Measurements from ENCODE around the gene IL20RB. TPM values are rescaled to one million over a fixed set of nuclear protein-coding genes. Genes with fewer than 3 reads are reported as not detected.

The IL20RB gene
- polyA plus RNA-seq, 3 donors: 0.16 to 1.2 TPM; not detected in 1

DNA sequence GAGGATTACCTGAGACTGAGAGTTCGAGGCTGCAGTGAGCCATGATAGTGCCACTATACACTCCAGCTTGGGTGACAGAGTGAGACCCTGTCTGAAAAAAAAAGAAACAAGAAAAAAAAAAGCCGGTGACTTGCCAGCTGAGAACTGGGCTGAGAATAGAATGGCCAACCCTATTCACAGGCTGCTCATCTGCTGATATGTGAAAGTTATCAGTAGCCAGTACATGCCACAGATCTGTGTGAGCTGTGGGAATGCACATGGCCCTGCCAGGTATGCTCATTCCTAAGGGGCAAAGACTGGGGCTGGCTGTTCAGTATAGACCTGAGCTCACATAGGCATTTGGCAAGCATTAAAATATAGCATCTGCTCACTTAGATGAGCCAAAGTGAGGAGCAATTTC, 30.9 kb downstream of the IL20RB start:
- no peak for DNase-seq
- no peaks in the 10 kb centered on the region for H3K4me1 ChIP-seq (ENCODE audit: control insufficient read depth in 1 of 2, insufficient read depth in 2 of 2, low read length in 2 of 2)
- no peak overlapping the region for H2AFZ ChIP-seq (ENCODE audit: insufficient read depth, low read depth, low read length, poor library complexity, severe bottlenecking)
- H3K79me2 ChIP-seq (ENCODE audit: insufficient read depth, low read length): no peaks in the 10 kb centered on the region
- no peaks in the 10 kb centered on the region for H3K9me3 ChIP-seq (replicated peaks in 1 of 2; ENCODE audit: control insufficient read depth in 1 of 2, insufficient read depth in 1 of 2, low read length in 2 of 2)
- peaks cover 0 to 4% (median 0%) of the 10 kb centered on the region in 7 donors for H3K9me3 Mint-ChIP-seq
- H3K27me3 ChIP-seq (ENCODE audit: control insufficient read depth in 2 of 2, insufficient read depth in 2 of 2, low read length in 2 of 2): no peaks in the 10 kb centered on the region
- H3K4me1 Mint-ChIP-seq: no peaks in the 10 kb centered on the region
- no peaks in the 10 kb centered on the region for H3K27me3 Mint-ChIP-seq (ENCODE audit: low read depth in 3 of 3)
- 95% methylated on average over 2 of the region's 2 CpGs for WGBS (ENCODE audit: insufficient coverage)
- H4K20me1 ChIP-seq (ENCODE audit: insufficient read depth, low read length): no peaks in the 10 kb centered on the region
- no peak overlapping the region for H3K4me3 Mint-ChIP-seq
- H3K4me2 ChIP-seq (replicated peaks; ENCODE audit: extremely low read depth, low read length, poor library complexity, severe bottlenecking): no peak overlapping the region
- TF ChIP-seq, protein P1, sequence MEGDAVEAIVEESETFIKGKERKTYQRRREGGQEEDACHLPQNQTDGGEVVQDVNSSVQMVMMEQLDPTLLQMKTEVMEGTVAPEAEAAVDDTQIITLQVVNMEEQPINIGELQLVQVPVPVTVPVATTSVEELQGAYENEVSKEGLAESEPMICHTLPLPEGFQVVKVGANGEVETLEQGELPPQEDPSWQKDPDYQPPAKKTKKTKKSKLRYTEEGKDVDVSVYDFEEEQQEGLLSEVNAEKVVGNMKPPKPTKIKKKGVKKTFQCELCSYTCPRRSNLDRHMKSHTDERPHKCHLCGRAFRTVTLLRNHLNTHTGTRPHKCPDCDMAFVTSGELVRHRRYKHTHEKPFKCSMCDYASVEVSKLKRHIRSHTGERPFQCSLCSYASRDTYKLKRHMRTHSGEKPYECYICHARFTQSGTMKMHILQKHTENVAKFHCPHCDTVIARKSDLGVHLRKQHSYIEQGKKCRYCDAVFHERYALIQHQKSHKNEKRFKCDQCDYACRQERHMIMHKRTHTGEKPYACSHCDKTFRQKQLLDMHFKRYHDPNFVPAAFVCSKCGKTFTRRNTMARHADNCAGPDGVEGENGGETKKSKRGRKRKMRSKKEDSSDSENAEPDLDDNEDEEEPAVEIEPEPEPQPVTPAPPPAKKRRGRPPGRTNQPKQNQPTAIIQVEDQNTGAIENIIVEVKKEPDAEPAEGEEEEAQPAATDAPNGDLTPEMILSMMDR (IDR thresholded peaks at IDR 0.05): no peak
- H3K36me3 Mint-ChIP-seq: no peaks in the 10 kb centered on the region
- H3K4me3 ChIP-seq (replicated peaks in 1 of 3; ENCODE audit: low read depth in 2 of 3, low read length in 3 of 3): no peak overlapping the region
- H3K36me3 ChIP-seq (replicated peaks in 1 of 2; ENCODE audit: control insufficient read depth in 1 of 2, insufficient read depth in 2 of 2, low read length in 2 of 2): no peaks in the 10 kb centered on the region
- no peak overlapping the region for H3K27ac Mint-ChIP-seq
- H3K27ac ChIP-seq (ENCODE audit: low read depth in 1 of 2, low read length in 2 of 2): no peak overlapping the region
- intact Hi-C loops (cut with micrococcal nuclease): no loop called here
- no peak overlapping the region for H3K9ac ChIP-seq (ENCODE audit: insufficient read depth, low read length, poor library complexity, severe bottlenecking)

DNA sequence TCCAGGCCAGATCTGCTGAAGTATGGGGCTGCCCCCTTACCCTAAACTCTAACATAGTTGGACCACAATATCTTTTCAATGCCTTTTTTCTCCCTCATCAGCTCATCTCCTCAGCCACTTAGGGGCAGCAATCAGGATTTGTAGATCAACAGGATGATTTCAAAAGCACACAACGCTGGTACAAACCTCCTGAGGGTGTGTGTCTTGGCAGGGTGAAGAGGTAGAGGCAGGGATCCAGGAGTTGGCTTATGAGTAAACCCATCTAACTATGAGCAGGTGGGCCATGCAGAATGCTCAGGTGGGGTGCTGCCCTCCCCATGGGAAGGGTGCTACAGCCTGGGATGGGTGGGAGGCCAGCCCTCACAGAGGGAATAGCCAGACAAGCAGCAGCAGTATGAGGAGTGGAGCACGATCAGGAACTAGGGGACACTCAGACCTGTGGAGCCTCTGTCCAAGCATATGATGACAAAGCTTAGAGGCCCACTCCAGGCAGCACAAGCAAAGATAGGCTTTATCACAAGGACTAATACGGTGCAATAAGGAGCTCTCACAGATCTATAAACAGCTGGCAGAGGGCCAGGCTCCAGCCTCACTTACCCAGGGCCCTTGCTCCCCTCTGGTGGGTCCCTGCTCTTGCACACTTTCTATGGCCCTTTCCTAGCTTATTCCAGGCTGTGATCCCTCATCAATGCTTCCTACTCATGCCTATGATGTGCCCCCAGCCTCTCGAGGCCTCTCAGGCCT, 32.2 kb downstream of the IL20RB start:
- H3K4me3 ChIP-seq (replicated peaks in 1 of 3; ENCODE audit: low read depth in 2 of 3, low read length in 3 of 3): no peak overlapping the region
- H3K27me3 ChIP-seq (ENCODE audit: control insufficient read depth in 2 of 2, insufficient read depth in 2 of 2, low read length in 2 of 2): no peaks in the 10 kb centered on the region
- Mint-ChIP-seq H3K36me3 (no peaks in the 10 kb centered on the region), H3K9me3 (peaks cover 0 to 2% (median 0%) of the 10 kb centered on the region in 7 donors), H3K27ac (no peak overlapping the region), H3K4me3 (no peak overlapping the region), H3K4me1 (peaks cover 11% of the 10 kb centered on the region), H3K27me3 (ENCODE audit: low read depth in 3 of 3) (no peaks in the 10 kb centered on the region)
- H3K27ac ChIP-seq (ENCODE audit: low read depth in 1 of 2, low read length in 2 of 2): no peak overlapping the region
- no peak overlapping the region for H2AFZ ChIP-seq (ENCODE audit: insufficient read depth, low read depth, low read length, poor library complexity, severe bottlenecking)
- H3K79me2 ChIP-seq (ENCODE audit: insufficient read depth, low read length): no peaks in the 10 kb centered on the region
- peaks cover 7 to 9% of the 10 kb centered on the region in 2 donors for H3K4me1 ChIP-seq (ENCODE audit: control insufficient read depth in 1 of 2, insufficient read depth in 2 of 2, low read length in 2 of 2)
- intact Hi-C loops (cut with micrococcal nuclease): no loop called here
- H4K20me1 ChIP-seq (ENCODE audit: insufficient read depth, low read length): no peaks in the 10 kb centered on the region
- WGBS (ENCODE audit: insufficient coverage): 93% methylated on average over 3 of the region's 4 CpGs
- no peaks in the 10 kb centered on the region for H3K36me3 ChIP-seq (replicated peaks in 1 of 2; ENCODE audit: control insufficient read depth in 1 of 2, insufficient read depth in 2 of 2, low read length in 2 of 2)
- H3K4me2 ChIP-seq (replicated peaks; ENCODE audit: extremely low read depth, low read length, poor library complexity, severe bottlenecking): no peak overlapping the region
- TF ChIP-seq, protein P1 (IDR thresholded peaks at IDR 0.05): no peak
- no peak overlapping the region for H3K9ac ChIP-seq (ENCODE audit: insufficient read depth, low read length, poor library complexity, severe bottlenecking)
- DNase-seq: no peak
- no peaks in the 10 kb centered on the region for H3K9me3 ChIP-seq (replicated peaks in 1 of 2; ENCODE audit: control insufficient read depth in 1 of 2, insufficient read depth in 1 of 2, low read length in 2 of 2)
